Right lobe of liver (tissue), 4 donors: ENCODE data around the gene SPTBN1.

Experiments used
- CTCF ChIP-seq, 4 donors: fragments of 200-600 bp in 3 of 4; fragments of 450-650 bp in 1 of 4; IDR thresholded peaks; one replicate each; pipeline versions ENCODE4 v1.5.1 to v1.8.0; 2016 to 2022; ENCODE audit warnings: antibody characterized with exemption in 4 of 4, mild to moderate bottlenecking in 2 of 4
- POLR2A ChIP-seq: fragments of 450-650 bp; IDR thresholded peaks from one replicate; pipeline ENCODE4 v1.6.1; 2017; ENCODE audit warnings: antibody characterized with exemption, mild to moderate bottlenecking
- donor health status: DM: no; HTN: no; CAD: no.
- donor health status: DM: no; HTN: no; CAD: no.
- donor health status: DM: no; HTN: yes; CAD: no.

GRCh38 chr2:54589340-54590215 is 133.5 kb downstream of the SPTBN1 start:
- TF ChIP-seq CTCF (IDR thresholded peaks at IDR 0.05) (no peak), POLR2A (no peak)
